IMR-90 (cell line): Measurements from ENCODE around the gene PPP1R12B.
"Not testable (repeated sequence)": the region's sequence is repeated elsewhere in the genome, so short reads cannot be mapped to it uniquely, and the experiment has no call there.

Experiments used
- MAZ ChIP-seq: IDR thresholded peaks from 2 replicates; pipeline ENCODE4 v1.6.1; 2012; ENCODE audit warnings: low read depth, mild to moderate bottlenecking, low read length, improper control_type of control experiment, moderate library complexity, borderline replicate concordance
- RCOR1 ChIP-seq: IDR thresholded peaks from 2 replicates; pipeline ENCODE4 v1.6.1; 2012; ENCODE audit warnings: mild to moderate bottlenecking, low read length, improper control_type of control experiment; ENCODE audit not compliant: insufficient replicate concordance
- RFX5 ChIP-seq: IDR thresholded peaks from 2 replicates; pipeline ENCODE4 v1.8.0; 2012; ENCODE audit warnings: low read depth, mild to moderate bottlenecking, low read length, moderate library complexity
- TF ChIP-seq, protein P1 (sequence below): conservative IDR thresholded peaks from 2 replicates; pipeline ENCODE4 v1.5.1; 2012; ENCODE audit warnings: mild to moderate bottlenecking, low read depth, low read length, improper control_type of control experiment
- TF ChIP-seq, protein P2 (sequence below): fragments of 150-350 bp; IDR thresholded peaks from 2 replicates; pipeline ENCODE4 v1.6.1; 2017; ENCODE audit warnings: mild to moderate bottlenecking, antibody characterized with exemption, low read length, low read depth

DNA sequence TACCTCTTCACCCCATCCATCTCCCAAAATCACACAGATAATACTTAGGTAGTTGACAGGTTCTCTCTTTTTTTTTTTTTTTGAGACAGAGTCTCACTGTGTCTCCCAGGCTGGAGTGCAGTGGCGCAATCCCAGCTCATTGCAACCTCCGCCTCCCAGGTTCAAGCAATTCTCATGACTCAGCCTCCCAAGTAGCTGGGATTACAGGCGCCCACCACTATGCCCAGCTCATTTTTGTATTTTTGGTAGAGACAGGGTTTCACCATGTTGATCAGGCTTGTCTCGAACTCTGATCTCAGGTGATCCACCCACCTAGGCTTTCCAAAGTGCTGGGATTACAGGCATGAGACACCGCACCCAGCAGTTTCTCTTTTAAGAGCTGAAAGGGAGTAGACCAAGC, 75.8 kb downstream of the PPP1R12B start:
- TF ChIP-seq, protein P1, sequence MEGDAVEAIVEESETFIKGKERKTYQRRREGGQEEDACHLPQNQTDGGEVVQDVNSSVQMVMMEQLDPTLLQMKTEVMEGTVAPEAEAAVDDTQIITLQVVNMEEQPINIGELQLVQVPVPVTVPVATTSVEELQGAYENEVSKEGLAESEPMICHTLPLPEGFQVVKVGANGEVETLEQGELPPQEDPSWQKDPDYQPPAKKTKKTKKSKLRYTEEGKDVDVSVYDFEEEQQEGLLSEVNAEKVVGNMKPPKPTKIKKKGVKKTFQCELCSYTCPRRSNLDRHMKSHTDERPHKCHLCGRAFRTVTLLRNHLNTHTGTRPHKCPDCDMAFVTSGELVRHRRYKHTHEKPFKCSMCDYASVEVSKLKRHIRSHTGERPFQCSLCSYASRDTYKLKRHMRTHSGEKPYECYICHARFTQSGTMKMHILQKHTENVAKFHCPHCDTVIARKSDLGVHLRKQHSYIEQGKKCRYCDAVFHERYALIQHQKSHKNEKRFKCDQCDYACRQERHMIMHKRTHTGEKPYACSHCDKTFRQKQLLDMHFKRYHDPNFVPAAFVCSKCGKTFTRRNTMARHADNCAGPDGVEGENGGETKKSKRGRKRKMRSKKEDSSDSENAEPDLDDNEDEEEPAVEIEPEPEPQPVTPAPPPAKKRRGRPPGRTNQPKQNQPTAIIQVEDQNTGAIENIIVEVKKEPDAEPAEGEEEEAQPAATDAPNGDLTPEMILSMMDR = not testable (repeated sequence)
- not testable (repeated sequence) for TF ChIP-seq RFX5, RCOR1, MAZ
- TF ChIP-seq, protein P2, sequence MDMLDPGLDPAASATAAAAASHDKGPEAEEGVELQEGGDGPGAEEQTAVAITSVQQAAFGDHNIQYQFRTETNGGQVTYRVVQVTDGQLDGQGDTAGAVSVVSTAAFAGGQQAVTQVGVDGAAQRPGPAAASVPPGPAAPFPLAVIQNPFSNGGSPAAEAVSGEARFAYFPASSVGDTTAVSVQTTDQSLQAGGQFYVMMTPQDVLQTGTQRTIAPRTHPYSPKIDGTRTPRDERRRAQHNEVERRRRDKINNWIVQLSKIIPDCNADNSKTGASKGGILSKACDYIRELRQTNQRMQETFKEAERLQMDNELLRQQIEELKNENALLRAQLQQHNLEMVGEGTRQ = not testable (repeated sequence)
